ENCODE results near the gene NEK6. TPM values are rescaled to one million over a fixed set of nuclear protein-coding genes. Genes with fewer than 3 reads are reported as not detected.

Gene NEK6
- total and polyA plus RNA-seq, 2 of the 8 experiments (the other 6 are each of a cell fraction or from before 2014, with no cell fraction given) = 17.7 to 19.7 TPM

- no peak for FAIRE-seq
- Histone ChIP-seq H3K79me2 (ENCODE audit: control insufficient read depth in 1 of 2, insufficient read depth in 2 of 2, low read length in 2 of 2) (peaks cover 3 to 75% of the 10 kb centered on the region in 2 experiments; a peak in 2 of 4 replicates), H3K4ac (replicated peaks; ENCODE audit: insufficient read length, low read depth, low read length) (no peak overlapping the region), H4K5ac (ENCODE audit: insufficient read length, low read depth, low read length) (no peak overlapping the region), H4K91ac (replicated peaks; ENCODE audit: insufficient read length, low read length) (no peak overlapping the region), H3K27ac (ENCODE audit: low read depth, low read length) (no peak overlapping the region), H3K4me2 (ENCODE audit: insufficient read depth in 1 of 2, low read depth in 2 of 2, low read length in 2 of 2) (no peak overlapping the region), H4K20me1 (replicated peaks in 1 of 2; ENCODE audit: control insufficient read depth in 1 of 2, insufficient read depth in 2 of 2, low read length in 2 of 2) (peaks cover 9 to 27% of the 10 kb centered on the region in 2 experiments), H3K23me2 (ENCODE audit: low read depth, low read length) (no peaks in the 10 kb centered on the region), H3K56ac (replicated peaks; ENCODE audit: insufficient read length, low read depth, low read length) (no peak overlapping the region), H4K8ac (ENCODE audit: extremely low read depth, insufficient read depth, low read length) (no peak overlapping the region), H3K4me3 (ENCODE audit: extremely low read depth in 1 of 4, insufficient read depth in 2 of 4, low read depth in 3 of 4, low read length in 4 of 4) (no peak overlapping the region), H3K79me1 (ENCODE audit: low read depth, low read length) (peaks cover 19% of the 10 kb centered on the region), H3K18ac (ENCODE audit: extremely low read depth, low read length) (no peak overlapping the region), H3K14ac (ENCODE audit: insufficient read length) (no peak overlapping the region), H2BK15ac (ENCODE audit: low read length) (no peak overlapping the region), H3K23ac (ENCODE audit: insufficient read length) (no peak overlapping the region), H2BK12ac (ENCODE audit: low read depth, low read length) (no peak overlapping the region), H3K36me3 (ENCODE audit: control insufficient read depth in 2 of 4, insufficient read depth in 4 of 4, low read length in 3 of 4) (no peaks in the 10 kb centered on the region), H2AFZ (ENCODE audit: low read length) (no peak overlapping the region), H3K9ac (replicated peaks in 1 of 4; ENCODE audit: extremely low read depth in 1 of 4, low read depth in 3 of 4, low read length in 3 of 4) (no peak overlapping the region), H2BK120ac (replicated peaks; ENCODE audit: low read depth, low read length) (no peak overlapping the region), H3K9me3 (ENCODE audit: insufficient read depth in 2 of 2, low read depth in 1 of 2, low read length in 1 of 2) (no peaks in the 10 kb centered on the region), H3K4me1 (replicated peaks in 1 of 4; ENCODE audit: control insufficient read depth in 3 of 4, insufficient read depth in 4 of 4, low read length in 3 of 4) (no peaks in the 10 kb centered on the region), H2AK5ac (ENCODE audit: low read depth, low read length) (no peak overlapping the region), H2BK5ac (ENCODE audit: low read depth, low read length) (no peak overlapping the region), H2BK20ac (ENCODE audit: low read length) (no peak overlapping the region), H3K27me3 (replicated peaks in 1 of 4; ENCODE audit: control insufficient read depth in 3 of 4, extremely low read depth in 1 of 4, insufficient read depth in 3 of 4, low read length in 3 of 4) (no peaks in the 10 kb centered on the region)
- ChIA-PET CTCF (ENCODE audit: partially characterized antibody) (no interaction called here), POLR2A (ENCODE audit: partially characterized antibody) (no interaction called here)
- DNase-seq (ENCODE audit: low read depth in 1 of 2, low spot score in 2 of 2) = no peak
- 93% methylated on average over 6 of the region's 6 CpGs; no CpG with 5 or more reads in 1 of the 2 experiments for WGBS, 2 experiments (ENCODE audit: extremely low coverage in 1 of 2, insufficient coverage in 1 of 2, insufficient read length in 1 of 2, insufficient replicate concordance in 2 of 2, low coverage in 1 of 2, low lambda C conversion rate in 2 of 2, missing lambda C conversion rate in 1 of 2)
- TF ChIP-seq SIX5 (IDR thresholded peaks at IDR 0.05; ENCODE audit: low read depth, low read length) = no peak
- no peak for TF ChIP-seq ZNF274 (IDR thresholded peaks at IDR 0.05; ENCODE audit: borderline replicate concordance, extremely low read depth, low read length)
- TF ChIP-seq SIRT6 (IDR thresholded peaks at IDR 0.05; ENCODE audit: low read length) = no peak
- no peak for TF ChIP-seq SP4 (IDR thresholded peaks at IDR 0.05; ENCODE audit: low read length)
- TF ChIP-seq KDM1A (IDR thresholded peaks at IDR 0.05; ENCODE audit: borderline replicate concordance, low read length) = no peak
- TF ChIP-seq MAFK (IDR thresholded peaks at IDR 0.05; ENCODE audit: low read depth, low read length) = no peak
- no peak for TF ChIP-seq SP2 (IDR thresholded peaks at IDR 0.05; ENCODE audit: low read length)
- TF ChIP-seq EP300 (IDR thresholded peaks at IDR 0.05; ENCODE audit: borderline replicate concordance in 1 of 2, low read depth in 2 of 2, low read length in 2 of 2) = no peak
- TF ChIP-seq, protein P1, sequence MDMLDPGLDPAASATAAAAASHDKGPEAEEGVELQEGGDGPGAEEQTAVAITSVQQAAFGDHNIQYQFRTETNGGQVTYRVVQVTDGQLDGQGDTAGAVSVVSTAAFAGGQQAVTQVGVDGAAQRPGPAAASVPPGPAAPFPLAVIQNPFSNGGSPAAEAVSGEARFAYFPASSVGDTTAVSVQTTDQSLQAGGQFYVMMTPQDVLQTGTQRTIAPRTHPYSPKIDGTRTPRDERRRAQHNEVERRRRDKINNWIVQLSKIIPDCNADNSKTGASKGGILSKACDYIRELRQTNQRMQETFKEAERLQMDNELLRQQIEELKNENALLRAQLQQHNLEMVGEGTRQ (IDR thresholded peaks at IDR 0.05; ENCODE audit: low read length) = no peak
- no peak for TF ChIP-seq TBP (IDR thresholded peaks at IDR 0.05; ENCODE audit: low read depth, low read length)
- no peak for TF ChIP-seq EZH2 (IDR thresholded peaks at IDR 0.05; ENCODE audit: low read depth, low read length, severe bottlenecking)
- TF ChIP-seq CEBPB (IDR thresholded peaks at IDR 0.05; ENCODE audit: low read depth, low read length) = no peak
- TF ChIP-seq NRF1 (IDR thresholded peaks at IDR 0.05; ENCODE audit: low read depth, low read length) = no peak
- no peak for TF ChIP-seq TAF7 (optimal IDR thresholded peaks at IDR 0.05; ENCODE audit: borderline replicate concordance, low read depth, low read length)
- no peak for TF ChIP-seq JUND (IDR thresholded peaks at IDR 0.05; ENCODE audit: low read length)
These were observed 101.7 kb downstream of the NEK6 start for GRCh38 chr9:124359426-124359825.

All from H1 (cell line).